Measurements from ENCODE around the gene GOLPH3L. TPM values are rescaled to one million over a fixed set of nuclear protein-coding genes. Genes with fewer than 3 reads are reported as not detected.
A peak's percentile ranks its signal among the peaks of the same experiment; 100 is the strongest.

The GOLPH3L gene
- total and polyA plus RNA-seq, 2 of the 13 experiments (the other 11 are each of a cell fraction or from before 2014, with no cell fraction given) = 8.2 to 12.8 TPM

GRCh38 chr1:150696995-150697927 is at the start of gene GOLPH3L (continued):
- TF ChIP-seq, protein P1, sequence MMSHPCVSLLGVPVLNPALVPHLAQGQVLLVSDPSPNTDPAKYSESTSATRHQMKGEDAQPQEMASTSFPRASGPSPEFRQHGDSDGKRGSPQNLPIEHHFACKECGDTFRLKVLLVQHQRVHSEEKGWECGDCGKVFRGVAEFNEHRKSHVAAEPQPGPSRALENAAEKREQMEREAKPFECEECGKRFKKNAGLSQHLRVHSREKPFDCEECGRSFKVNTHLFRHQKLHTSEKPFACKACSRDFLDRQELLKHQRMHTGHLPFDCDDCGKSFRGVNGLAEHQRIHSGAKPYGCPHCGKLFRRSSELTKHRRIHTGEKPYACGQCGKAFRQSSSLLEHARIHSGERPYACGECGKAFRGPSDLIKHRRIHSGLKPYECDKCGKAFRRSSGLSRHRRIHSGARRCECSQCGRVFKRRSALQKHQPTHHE (CRISPR knock-in tag; IDR thresholded peaks at IDR 0.05; ENCODE audit: borderline replicate concordance) = no peak
- no peak for TF ChIP-seq SNRNP70 (IDR thresholded peaks at IDR 0.05; ENCODE audit: low read depth, low read length)
- no peak for TF ChIP-seq NCOA5 (CRISPR knock-in tag; IDR thresholded peaks at IDR 0.05)
- TF ChIP-seq HNF1A (IDR thresholded peaks at IDR 0.05; ENCODE audit: low read depth) = 0 out of 2 replicates have a peak, but pooled peaks have one; percentile 14
- no peak for TF ChIP-seq HNF1A (CRISPR knock-in tag; IDR thresholded peaks at IDR 0.05; ENCODE audit: borderline replicate concordance)
- TF ChIP-seq ZNF556 (CRISPR knock-in tag; IDR thresholded peaks at IDR 0.05; ENCODE audit: borderline replicate concordance) = no peak; the same call in 1 of the 2 replicates
- TF ChIP-seq, protein P2, sequence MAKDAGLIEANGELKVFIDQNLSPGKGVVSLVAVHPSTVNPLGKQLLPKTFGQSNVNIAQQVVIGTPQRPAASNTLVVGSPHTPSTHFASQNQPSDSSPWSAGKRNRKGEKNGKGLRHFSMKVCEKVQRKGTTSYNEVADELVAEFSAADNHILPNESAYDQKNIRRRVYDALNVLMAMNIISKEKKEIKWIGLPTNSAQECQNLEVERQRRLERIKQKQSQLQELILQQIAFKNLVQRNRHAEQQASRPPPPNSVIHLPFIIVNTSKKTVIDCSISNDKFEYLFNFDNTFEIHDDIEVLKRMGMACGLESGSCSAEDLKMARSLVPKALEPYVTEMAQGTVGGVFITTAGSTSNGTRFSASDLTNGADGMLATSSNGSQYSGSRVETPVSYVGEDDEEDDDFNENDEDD (CRISPR knock-in tag; IDR thresholded peaks at IDR 0.05; ENCODE audit: borderline replicate concordance) = peak; percentile 12; the same call in 1 of the 2 replicates
- no peak for TF ChIP-seq ZFP82 (CRISPR knock-in tag; IDR thresholded peaks at IDR 0.05; ENCODE audit: borderline replicate concordance)
- TF ChIP-seq ZNF501 (CRISPR knock-in tag; IDR thresholded peaks at IDR 0.05) = no peak
- TF ChIP-seq SP4 (CRISPR knock-in tag; IDR thresholded peaks at IDR 0.05) = peak; percentile 75
- TF ChIP-seq HMGXB3 (CRISPR knock-in tag; IDR thresholded peaks at IDR 0.05; ENCODE audit: borderline replicate concordance) = peak; percentile 97
- TF ChIP-seq FOXP1 (IDR thresholded peaks at IDR 0.05) = no peak
- TF ChIP-seq FOXP1 (CRISPR knock-in tag; IDR thresholded peaks at IDR 0.05) = no peak
- TF ChIP-seq SOX6 (IDR thresholded peaks at IDR 0.05) = no peak
- TF ChIP-seq SOX6 (CRISPR knock-in tag; IDR thresholded peaks at IDR 0.05) = peak; percentile 39; the same call in 1 of the 2 replicates
- no peak for TF ChIP-seq MTF1 (CRISPR knock-in tag; IDR thresholded peaks at IDR 0.05)
- TF ChIP-seq ZNF225 (CRISPR knock-in tag; IDR thresholded peaks at IDR 0.05) = no peak
- TF ChIP-seq ZNF746 (CRISPR knock-in tag; IDR thresholded peaks at IDR 0.05) = no peak
- TF ChIP-seq TBX2 (CRISPR knock-in tag; IDR thresholded peaks at IDR 0.05; ENCODE audit: borderline replicate concordance) = no peak
